GM12873 (cell line): ENCODE results near the gene DPP6.

Source experiments
- CTCF ChIP-seq: IDR thresholded peaks from 2 replicates; pipeline ENCODE4 v1.5.1; 2012; ENCODE audit warnings: low read depth, mild to moderate bottlenecking, moderate library complexity, low read length, control low read depth; ENCODE audit not compliant: insufficient read depth; ENCODE audit errors: missing control alignments

Gene DPP6

GRCh38 chr7:154587792-154588191 is 535.6 kb downstream of the DPP6 start:
- no peak for TF ChIP-seq CTCF

GRCh38 chr7:154591544-154591943 is 539.3 kb downstream of the DPP6 start:
- TF ChIP-seq CTCF = no peak

- no peak for TF ChIP-seq CTCF
These were observed 540.2 kb downstream of the DPP6 start for GRCh38 chr7:154592388-154592787.

GRCh38 chr7:154598396-154598795 is 546.2 kb downstream of the DPP6 start:
- no peak for TF ChIP-seq CTCF

GRCh38 chr7:154598864-154599263 is 546.7 kb downstream of the DPP6 start:
- no peak for TF ChIP-seq CTCF

GRCh38 chr7:154610903-154611302 is 558.7 kb downstream of the DPP6 start:
- no peak for TF ChIP-seq CTCF

- no peak for TF ChIP-seq CTCF
These were observed 561.6 kb downstream of the DPP6 start for GRCh38 chr7:154613811-154614210.
